HG02884 (cell line): ENCODE results near the gene SERPINE3.
A peak's percentile ranks its signal among the peaks of the same experiment; 100 is the strongest.

Experiments
- ATAC-seq: cut with Tn5 transposase; IDR thresholded peaks from one replicate; pipeline ENCODE4 v1.9.1; 2021; ENCODE audit warnings: mild to moderate bottlenecking, moderate library complexity; ENCODE audit not compliant: unreplicated experiment

The SERPINE3 gene

DNA sequence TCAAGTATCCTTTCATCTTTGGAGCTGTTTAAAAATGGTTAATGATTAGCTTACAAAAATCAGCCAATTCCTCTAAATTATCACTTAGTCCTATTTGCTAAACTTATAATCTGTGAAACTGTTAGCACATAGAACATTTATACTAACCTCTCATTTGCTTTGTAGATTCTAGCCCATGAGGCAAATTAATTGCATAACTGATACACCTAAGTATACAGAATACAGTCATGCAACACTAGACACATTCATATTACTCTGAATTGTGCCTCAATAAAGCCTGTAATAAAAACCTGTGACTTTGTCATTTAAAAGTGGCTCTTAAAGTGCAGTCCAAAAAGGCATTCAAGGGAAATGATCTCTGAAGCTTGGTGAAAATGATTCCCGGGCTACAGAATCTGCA lies 21.0 kb downstream of the SERPINE3 start:
- no peak for ATAC-seq

DNA sequence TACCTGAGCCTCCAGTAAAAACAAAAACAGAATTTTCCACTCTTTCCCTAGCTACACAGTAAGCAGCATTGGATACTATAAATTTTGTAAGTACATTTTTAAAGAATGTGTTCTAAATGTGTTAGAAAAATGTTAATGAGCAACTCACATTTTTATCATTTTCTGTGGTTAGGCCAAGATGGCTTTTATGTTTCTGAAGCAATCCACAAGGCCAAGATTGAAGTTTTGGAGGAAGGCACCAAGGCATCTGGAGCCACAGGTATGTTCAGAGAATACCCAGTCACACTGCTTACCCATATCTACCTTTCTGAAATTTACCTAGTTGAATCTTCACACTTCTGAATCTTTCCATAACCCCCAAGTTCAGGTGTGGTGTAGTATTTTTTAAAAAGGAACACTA lies 21.6 kb downstream of the SERPINE3 start:
- ATAC-seq: no peak

DNA sequence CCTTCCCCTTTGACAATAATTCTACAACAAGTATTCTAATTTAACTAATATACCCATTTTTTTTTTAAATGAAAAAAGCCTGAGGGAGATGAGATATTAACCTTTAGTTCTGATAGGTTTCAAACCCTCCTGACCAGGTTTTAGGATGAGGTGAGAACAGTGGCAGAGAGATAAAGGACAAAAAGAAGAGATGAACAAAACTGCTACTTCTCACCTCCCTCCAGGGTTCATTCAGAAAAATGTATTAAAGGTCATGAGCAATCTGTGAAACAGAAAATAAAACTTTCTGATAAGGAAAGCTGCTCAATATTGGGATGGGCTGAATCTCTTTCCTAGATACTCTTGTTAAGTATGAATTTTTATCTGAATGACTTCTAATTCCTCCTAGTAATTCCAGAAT lies 24.1 kb downstream of the SERPINE3 start:
- no peak for ATAC-seq

DNA sequence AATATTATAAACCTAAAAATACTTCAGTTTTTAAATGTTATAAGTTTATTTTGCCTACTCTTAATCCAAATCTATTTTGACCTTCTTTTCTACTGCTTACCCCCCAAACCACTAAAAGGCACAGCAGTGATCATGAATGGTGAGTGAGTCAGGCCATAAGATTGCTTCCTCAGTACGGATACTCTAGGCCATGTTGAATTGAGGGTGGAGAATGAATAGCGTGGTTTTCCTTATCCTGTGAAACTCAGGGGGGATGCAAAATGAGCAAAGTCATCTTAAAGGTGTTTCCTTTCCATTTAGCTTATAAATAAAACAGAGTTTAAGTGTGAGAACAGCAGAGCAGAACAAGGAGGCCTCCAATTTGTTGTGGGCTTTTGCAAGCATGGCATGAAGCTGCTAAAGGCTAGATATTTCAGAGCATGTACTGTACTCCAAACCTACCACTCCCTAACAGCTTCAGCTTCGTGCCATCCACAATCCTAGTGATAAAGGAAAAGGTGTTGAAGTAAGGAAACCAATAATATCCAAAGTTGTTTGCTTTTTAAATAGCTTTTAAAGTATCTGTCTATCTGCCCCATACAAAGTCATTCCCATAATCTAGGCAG lies 25.0 kb downstream of the SERPINE3 start:
- ATAC-seq: no peak

DNA sequence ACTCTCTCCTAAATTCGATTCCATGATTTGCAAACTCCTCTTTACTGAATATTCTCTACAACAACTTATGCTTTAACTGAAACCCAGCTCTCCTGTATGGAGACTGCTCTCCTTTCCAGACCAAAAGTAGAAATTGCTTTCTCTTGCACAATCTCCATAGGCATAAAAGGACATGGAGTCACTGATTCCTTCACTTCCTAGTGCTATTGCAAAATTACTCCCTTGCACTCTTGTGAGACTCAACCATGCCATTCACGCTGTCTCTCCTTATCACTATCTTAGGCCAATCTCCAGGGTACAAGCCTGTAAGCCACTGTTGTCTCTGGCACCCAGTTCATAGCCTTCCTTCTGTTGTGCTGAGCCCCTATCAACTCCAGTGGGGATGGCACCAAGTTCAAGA lies 30.6 kb downstream of the SERPINE3 start:
- no peak for ATAC-seq

DNA sequence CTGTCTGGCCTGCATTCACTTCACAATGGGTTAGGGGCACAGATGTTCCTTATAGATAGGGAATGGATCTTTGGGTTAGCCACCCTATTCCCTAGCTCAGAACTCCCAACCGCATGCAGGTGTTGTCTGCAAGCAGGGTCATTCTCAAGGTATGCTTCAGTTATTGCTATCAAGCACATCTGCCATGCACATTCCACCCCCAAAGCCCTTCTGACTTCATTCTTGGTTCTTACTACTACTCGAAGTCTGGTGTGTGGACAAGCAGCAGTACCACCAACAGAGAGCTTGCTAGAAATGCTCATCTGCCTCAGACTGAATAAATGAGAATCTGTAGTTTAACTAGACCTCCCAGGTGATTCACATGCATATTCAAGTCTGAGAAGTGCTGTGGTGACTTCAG lies 31.3 kb downstream of the SERPINE3 start:
- ATAC-seq: no peak

DNA sequence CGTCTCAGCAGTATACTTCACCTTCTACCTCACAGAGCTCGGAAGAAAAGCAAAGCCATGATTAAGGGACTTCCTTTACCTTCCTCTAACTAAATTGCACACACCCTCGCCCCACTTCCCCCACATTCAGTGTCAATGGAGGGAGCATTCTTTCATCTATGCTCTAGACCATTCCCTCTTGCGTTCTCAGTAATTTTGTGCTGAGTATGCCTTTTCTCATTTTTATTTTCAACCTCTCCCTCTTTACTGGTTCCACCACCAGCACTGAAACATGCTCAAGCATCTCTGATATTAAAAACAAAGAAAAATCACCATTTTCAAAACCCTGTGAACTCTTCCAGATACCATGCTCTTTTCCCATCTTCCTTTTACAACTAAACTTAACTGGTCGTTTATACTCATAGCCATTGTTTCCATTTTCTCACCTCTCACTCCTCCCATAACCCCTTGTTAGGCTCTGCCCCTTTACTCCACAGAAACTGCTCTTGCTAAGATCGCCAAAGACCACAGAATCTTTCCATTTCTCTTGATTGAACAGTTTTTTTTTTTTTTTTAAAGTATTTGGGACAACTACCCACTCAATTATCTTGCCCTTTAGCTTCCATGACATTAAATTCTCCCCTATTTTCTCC lies 32.4 kb downstream of the SERPINE3 start:
- no peak for ATAC-seq

DNA sequence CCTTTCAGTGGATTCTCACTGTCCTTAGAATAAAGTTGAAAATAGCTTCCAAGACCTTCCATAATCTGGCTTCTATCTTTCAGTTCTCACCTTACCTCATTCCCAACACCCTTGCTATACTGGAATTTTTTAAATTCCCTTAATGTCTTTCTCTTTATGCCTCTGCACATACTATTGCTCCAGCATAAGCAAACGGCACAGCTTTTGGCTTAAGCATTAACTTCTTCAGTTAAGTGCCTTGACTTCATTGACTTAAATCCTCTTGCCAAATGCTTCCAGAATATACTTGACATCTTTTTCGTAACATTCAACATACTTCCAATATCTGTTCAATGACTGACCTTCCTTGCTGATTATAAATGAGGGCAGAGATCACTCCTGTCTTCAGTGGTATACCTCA lies 34.0 kb downstream of the SERPINE3 start:
- no peak for ATAC-seq

DNA sequence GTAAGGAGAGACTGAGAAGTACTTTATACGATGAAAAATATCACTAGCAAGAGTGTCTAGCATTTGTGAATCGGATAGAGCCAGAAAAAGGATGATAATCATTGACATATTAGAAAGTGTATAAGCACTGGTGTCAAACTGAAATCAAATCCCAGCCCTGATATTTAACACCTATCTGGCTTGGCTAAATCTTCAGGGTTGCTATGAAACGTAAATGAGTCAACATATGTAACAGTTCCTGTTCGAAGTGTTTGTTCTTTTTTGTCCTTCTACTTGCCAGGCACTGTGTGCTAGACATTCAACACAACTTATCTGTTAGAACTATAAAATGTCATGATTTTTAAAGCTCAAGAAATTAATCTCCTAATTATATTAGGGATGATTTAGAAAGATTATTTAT lies 40.8 kb downstream of the SERPINE3 start:
- no peak for ATAC-seq

DNA sequence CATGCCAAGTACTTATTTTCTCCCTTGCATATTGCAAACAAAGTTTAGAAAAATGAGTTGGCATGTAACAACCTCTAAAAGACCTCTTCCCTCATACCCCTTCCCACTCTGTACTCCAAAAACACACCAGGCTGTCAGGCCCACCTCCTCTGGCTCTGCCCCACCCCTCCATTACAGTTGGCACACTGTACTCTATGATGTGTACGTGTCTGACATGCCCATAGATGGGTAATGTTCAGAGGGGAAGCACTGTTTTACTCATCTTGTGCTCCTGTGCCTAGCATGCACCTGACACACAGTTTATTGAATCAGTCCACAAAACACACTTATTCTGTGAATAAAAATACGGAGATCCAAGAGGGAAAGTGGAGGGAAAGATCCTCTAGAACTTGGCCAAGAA lies 45.6 kb downstream of the SERPINE3 start:
- ATAC-seq: no peak

DNA sequence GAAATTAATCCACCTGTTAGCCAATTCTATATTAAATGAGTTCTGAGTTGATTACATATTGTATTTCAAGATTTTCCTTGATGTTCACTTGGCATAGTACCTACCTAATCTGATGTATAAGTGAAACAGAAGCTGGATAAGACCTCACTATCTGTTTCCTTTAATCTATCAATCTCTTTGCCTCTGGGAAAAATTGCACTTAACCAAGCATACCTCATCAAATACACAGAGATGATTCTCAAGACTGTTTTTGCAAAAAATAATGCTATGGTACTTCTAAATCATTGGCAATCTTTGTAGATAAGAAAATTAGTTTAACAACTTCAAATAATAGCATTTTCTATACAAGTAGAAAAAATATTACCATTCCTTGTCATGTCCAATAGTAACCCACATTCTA lies 55.2 kb downstream of the SERPINE3 start:
- ATAC-seq: no peak

DNA sequence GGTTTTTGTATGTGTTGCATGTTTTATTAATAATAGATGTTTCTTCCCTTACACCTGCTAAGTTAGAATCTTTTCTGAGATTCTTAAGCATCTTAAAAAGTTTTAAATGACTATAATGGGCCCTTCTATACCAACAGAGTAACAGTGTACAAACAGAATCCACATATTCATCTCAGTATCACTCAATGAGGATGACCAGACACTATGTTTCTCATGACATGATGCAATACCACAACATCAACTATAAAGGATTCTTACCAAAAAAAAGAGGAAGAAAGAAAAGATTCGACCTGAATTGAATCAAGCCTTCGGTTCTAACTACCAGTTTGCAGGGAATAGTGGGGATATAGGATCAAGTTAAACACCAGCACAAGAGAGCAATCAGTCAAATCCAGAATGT lies 56.9 kb downstream of the SERPINE3 start:
- peak; percentile 97 for ATAC-seq

DNA sequence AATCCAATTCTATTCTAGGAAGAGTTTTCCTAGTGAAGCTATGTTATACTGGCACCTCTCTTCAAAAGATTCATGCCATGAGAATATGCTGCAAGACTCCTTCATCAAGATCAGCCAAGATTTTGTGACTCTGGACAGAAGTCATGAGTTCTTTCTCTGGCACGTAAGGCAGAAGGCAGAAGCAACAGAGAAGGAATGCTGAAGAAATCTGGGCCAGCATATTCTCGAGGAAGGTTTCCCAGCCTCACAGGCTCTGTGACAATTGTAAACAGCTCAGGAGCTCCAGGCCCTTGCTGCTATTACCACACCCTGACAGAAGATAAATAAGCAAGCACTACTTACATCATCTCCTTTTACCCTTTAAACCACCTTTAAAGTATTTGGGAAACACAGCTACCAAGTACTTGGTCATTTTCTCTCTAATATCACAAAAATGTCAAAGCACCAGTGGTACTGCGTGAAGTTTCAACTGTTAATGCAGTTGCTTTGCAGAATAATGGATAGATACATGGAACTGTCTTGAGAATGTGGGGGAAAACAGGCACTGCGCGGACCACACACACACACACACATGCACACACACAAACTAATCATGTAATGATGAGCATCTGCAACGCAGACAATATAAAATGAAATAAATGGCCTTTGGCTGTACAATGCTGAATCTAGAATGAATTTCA lies 57.9 kb downstream of the SERPINE3 start:
- no peak for ATAC-seq

DNA sequence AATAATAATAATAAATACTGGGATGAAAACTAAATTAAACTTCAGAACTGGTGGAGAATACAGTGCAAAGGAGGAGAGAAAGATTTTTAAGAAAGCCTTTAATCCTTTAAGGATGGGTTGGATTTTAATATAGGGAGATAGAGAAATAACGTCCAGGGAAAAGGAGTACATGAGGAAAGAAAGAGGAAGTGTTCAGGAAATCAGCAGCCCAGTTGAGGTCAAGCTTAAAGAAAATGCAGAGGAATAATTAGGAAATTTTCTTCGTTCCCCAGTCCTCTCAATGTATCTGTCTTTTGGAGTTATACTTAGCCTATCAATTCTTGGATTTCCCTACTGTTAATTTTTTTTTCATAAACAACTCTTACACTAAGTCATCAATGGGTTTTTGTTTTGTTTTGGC lies 65.7 kb downstream of the SERPINE3 start:
- no peak for ATAC-seq

DNA sequence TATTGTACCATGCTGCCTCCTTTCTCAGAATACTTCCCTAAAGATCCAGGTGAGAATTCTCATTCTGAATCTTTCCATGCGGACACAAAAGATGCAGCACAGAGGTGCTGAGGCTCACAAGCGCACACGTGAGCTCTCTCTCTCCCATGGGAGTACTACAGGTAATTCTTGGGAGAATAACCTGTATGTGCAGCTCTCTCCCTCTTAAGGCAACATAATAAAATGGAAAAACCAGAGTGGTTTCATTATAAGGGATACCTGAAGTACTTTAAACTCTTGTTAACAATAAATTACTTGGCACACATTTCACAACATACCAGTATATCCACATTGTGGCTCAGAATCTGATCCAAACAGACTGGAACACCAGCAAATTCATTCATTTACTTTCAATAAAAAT lies 72.9 kb downstream of the SERPINE3 start:
- no peak for ATAC-seq
